Measurements from ENCODE around the gene STC2. TPM values are rescaled to one million over a fixed set of nuclear protein-coding genes. Genes with fewer than 3 reads are reported as not detected.

The STC2 gene
- total RNA-seq, 2 donors from 2014 or later: 4.2 to 39.5 TPM

DNA sequence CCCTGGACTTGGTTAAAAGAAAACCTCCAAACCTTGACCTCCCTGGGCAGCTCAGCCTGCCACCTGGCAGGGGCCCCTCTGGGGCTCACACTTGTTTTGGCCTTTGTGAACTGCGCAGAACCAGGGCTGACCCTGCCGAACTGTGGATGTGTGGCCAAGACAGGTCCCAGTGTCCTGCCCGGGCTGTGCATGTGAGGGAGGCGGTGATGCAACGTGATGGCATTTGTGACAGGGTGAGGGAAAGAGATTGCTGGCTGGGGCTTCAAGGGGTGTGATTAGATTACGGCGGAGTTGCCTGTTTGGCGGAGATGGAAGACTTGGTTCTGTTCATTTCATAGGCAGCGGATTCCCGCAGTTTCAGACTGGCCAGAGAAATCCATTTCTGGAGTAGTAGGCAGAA is 62.8 kb downstream of the STC2 start:
- DNase-seq (ENCODE audit: low spot score in 2 of 2): no peak
- H3K36me3 Mint-ChIP-seq: no peaks in the 10 kb centered on the region
- no peaks in the 10 kb centered on the region for H3K9me3 Mint-ChIP-seq
- no peak overlapping the region for H3K27ac Mint-ChIP-seq
- ATAC-seq: no peak

Other genes with a start within 250 kb of the STC2 start
- 10 to 100 TPM; 19.1 to 31.4 TPM for gene BNIP1, start 183.9 kb downstream of the STC2 start, total RNA-seq
- under 1 TPM in 1 of 2 donors, not detected in 1; 0.23 TPM for gene NKX2-5, start 93.2 kb downstream of the STC2 start, total RNA-seq

Measured in activated naive CD4-positive, alpha-beta T cell treated with anti-CD3 and anti-CD28 coated beads, Interleukin-2, amount 50 U/mL, for 72 hours (primary cell).